Right renal pelvis (tissue), 4 donors: ENCODE measurements around the gene C2orf49. TPM values are rescaled to one million over a fixed set of nuclear protein-coding genes. Genes with fewer than 3 reads are reported as not detected.

Experiments used
- DNase-seq, 4 donors: peaks; one replicate each; pipeline ENCODE4 v3.0.0-alpha.2; 2013; ENCODE audit warnings: low read depth in 4 of 4, low spot score in 3 of 4, missing footprints in 1 of 4
- polyA plus RNA-seq, 4 donors: library from polyadenylated mRNA; unstranded; fragments of 120-200 nt; gene quantifications; one replicate each; pipeline ENCODE4 v1.2.1, GENCODE V29; 2013; ENCODE audit not compliant: insufficient read length in 4 of 4

The C2orf49 gene
- polyA plus RNA-seq, 4 donors: 21.4 to 27.4 (median 26.4) TPM

GRCh38 chr2:105380432-105381100 lies 43.2 kb downstream of the C2orf49 start:
- DNase-seq: no peak

DNA sequence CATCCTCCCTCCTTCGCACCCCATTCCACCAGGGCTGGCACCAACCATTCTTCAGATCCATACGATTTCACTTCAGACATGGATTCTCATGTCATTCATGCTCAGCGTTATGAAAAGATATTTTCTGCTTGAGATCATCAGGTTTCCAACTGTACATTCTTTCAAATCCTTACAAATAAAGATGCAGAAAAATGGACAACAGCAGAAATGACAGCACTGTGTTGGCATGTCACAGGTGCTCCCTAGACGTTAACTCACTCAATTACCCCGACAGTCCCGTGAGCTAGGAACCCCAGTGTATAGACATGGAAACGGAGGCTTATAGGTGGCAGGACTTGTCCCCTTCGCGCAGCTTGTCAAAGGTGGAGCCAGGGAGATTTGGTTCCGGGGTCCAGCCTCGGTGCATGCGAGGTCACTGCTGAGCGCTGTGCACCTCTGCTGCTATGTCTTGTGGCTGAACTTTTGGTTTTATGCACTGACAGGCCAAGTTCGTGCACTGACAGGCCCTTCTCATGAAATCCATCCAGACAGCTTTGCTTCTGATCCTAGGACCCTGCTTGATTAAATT lies 43.8 kb downstream of the C2orf49 start:
- no peak for DNase-seq

DNA sequence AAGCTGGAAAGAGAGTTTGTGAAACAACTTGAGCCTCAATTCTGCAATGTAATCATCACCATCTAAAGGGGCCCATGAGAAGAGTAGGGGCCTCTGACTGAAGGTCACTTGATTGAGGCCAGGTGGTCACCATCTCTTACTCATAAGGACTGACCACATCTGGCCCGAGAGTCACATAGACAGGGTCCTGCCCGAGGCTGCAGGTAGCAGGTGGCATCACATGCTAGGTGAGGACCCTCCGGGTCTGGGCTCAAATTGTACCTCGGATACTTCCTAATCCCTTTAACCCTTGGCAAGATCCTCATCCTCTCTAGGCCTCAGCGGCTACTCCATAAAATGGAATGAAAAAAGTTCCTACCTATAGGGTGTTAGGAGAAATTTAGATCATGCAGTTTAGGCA lies 44.8 kb downstream of the C2orf49 start:
- DNase-seq: no peak

DNA sequence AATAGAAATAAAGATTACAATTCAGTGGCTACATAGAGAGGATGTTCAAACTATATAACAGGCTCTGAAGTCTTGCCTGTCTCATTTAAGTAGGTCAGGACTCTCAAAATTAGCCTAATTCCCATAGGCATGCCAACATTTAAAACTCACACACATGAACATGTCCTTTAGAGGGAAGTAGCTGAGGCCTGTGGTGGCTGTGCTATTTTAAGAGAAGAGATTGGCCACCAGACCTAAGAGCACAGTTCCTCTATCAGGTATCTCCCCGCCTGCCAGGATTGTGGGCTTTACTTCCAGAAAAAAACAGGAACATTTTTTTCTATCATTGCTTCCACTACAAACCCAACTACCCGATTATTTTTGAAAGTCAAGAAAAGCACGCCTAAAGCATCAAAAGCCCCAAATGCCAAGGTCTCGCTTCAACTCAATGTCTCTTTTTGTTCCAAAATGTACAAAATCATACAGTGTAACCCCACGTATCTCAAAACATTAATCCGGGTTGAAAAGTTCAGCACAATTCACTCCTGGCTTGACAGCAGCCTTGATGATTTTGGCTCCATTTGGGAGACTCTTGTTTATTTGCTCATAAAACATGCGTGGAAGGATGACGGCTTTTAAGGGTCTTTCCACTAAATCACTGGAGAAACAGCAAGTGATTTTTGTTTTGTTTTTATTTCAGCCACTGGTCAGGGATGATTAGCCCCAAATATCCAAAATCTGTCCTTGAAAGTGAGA lies 46.3 kb downstream of the C2orf49 start:
- peak in 1 of 4 donors; percentile 62 for DNase-seq

- no peak for DNase-seq
Observed at GRCh38 chr2:105384216-105384615, 46.9 kb downstream of the C2orf49 start.

DNA sequence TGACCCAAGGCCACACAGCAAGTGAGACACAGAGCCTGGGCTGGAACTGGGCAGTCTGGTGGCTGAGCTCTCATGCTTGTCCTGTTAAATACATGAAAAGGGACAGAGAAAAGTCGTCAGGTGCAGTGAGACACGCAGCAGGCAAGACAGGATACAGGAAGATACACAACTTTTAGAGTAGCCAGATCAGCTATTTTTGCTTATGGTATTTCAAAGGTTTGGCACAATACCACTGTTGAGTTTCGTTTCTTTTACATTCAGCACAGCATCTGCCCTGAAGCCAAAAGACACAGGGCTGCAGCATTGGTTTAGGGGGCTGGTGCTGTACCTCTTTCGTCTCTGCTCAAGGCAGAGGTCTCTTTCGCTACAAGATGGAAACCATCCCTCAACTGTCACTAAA lies 47.5 kb downstream of the C2orf49 start:
- no peak for DNase-seq

DNA sequence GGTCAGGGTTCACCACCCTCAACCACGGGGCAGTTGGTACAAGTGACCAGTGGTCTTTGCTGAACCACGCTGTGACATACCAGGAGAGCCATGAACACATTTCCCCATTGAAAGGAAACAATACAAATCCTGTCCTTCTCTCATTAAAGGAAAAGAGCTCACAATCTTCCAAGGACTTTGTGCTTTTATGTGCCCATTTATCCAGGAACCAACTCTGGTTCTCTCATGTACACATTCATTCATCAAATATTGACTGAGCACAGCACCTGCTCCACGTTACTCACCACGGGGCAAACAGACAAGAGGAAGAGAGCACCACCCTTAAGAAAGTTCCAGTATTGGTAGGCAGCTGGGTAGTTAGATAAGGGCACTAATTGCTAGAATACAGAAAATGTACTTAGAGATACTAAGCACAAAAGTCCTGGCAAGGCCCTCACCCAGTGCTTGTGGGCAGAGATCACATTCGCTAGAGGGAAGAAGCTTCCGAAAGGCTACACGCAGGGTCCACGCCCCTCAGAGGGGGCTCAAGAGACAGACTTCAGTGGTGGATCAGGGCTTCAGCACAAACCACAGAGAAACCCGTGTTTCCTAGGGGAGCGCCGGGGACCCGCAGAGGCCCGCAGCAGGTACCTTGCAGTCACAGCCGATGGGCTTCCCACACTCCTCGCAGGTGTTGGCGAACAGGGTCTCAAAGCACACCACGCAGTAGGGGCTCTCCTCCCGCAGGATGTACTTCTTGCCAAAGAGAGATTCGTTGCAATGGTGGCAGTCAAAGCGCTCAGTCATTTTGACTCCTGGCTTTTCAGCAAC lies 48.6 kb downstream of the C2orf49 start:
- DNase-seq: no peak

- DNase-seq: no peak
Observed at GRCh38 chr2:105387225-105387624, 49.9 kb downstream of the C2orf49 start.

GRCh38 chr2:105388971-105389381 lies 51.6 kb downstream of the C2orf49 start:
- no peak for DNase-seq

GRCh38 chr2:105390454-105390853 lies 53.1 kb downstream of the C2orf49 start:
- no peak for DNase-seq

DNA sequence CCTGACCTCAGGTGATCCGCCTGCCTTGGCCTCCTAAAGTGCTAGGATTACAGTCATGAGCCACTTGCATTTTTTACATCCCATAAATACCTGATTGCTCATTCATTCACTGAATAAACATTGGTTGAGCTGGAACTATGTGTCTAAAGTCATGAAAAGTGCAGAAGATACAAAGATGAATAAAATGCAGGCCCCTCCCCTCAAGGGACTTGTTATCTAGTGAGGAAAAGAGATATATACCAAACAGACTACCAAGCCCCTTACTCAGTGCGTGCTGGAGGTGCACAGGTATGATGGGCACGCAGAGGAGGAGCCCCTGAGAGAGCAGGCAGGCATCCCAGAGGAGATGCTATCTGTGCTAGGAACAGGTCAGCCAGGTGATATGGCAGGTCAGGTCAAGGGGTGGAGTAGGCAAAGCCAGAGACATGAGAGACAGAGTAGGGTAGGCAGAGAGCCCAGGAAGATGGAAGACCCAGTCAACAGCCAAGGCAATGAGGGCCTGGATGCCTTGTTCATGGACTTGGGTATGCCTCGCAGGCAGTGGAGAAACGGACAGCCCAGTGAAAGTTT lies 53.8 kb downstream of the C2orf49 start:
- no peak for DNase-seq

- no peak for DNase-seq
Observed at GRCh38 chr2:105391763-105392662, 54.7 kb downstream of the C2orf49 start.

DNA sequence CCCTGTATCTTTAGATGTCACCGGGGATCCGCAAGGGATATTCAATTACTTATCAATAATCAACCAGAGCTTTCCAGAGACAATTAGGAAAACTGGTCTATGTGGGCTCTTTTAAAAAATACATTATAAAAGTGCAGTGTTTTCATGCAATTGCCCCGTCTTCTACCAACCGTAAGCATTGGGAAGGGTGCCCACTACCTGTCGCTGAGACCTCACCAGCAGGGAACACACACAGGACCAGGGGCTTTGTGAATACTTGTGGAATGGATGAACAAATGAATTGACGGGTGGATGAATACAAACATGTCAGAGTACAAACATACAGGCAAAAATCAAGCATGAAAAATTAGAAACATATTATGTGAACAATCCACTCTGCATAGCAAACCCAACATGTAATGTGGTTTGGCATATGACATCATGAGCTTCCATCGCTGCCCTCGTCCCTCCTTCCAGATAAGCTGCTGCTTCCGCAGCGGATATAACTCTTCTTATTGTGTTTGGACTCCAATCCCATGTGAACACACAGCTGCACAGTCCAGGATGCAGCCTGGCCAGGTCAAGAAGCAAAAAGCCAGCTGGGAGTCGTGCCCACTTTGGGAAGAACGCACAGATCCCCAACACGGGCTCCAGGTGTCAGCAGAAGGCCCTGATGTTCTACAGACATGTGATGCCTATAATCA lies 56.2 kb downstream of the C2orf49 start:
- DNase-seq: no peak

DNA sequence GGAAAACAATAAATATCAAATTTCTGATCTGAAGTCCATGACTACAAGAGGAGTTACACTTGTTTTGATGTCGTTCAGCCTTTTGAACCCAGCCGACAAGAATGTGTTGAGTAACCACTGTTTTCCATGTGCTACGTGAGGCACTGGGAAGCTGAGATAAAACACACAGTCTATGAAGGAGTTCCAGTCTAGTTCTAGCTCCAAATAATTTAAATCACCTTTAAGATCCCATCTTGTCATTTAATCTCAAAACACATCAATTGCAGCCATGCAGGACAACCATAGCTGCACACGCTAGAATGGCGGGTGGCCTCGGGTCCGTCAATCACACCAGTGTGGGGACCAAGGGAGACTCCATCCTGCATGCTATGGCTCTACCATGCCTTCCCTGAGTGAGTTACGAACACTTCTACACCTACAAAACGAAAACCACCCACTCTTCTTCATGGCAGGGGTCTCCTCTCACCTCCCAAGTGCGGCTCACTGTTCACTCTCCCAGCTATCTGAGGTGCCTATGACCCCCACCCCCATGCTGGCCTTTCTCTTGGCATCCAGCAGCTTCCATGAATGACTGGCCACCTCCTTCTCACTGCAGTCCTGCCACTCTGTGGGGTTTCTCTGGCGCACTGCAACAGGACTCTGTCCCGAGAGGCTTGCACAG lies 57.7 kb downstream of the C2orf49 start:
- no peak for DNase-seq

DNA sequence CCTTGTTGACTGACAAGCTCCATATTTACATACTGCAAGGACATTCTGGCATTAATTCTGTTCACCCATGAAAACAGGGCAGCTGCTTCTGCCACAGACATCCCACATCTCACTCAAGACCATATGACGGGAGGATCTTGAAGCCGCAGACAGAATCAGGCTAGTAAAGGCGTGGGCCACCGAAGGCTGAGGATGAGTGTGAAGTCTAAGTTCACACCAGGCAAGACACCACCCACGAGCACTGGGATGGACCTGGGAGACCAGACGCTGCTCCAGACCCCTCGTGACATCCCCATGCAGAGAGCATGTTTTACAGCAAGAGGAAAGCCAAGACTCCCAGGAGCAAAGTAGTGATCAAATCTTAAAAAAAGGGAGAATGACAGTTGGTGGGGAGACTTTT lies 58.4 kb downstream of the C2orf49 start:
- no peak for DNase-seq

- DNase-seq: no peak
Observed at GRCh38 chr2:105396254-105397024, 59.1 kb downstream of the C2orf49 start.

DNA sequence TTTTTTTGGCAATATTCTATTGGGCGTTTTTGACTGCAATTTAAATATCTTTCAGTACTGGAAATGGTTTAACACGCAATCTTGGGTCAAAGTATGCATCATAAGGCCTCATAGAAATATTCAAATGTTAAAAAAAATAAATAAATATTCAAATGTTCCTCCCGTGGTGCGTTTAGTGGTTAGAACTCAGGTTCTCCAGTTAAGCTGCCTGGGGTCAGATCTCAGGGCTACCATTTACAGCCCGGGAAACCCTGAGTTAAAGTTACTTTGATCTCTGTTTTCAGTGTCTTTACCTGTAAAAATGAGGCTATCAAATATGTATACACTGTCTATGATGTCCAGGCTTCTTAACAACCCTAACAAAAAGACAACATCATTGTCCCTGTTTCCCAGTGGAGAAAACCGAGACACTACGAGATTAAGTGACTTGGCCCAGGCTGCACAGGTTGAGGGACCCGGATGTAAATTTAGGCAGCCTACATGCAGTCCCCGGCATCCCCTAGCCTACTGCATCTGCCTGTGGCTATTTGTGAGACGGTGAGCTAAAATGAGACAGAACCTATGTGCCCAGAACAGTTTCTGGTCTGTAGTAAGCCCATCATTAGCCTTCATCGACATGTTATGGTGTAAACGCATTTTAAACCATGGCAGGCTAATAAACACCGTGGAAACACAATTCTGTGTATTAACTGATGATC lies 59.8 kb downstream of the C2orf49 start:
- DNase-seq: no peak
